ENCODE results near the gene CACNA1D. TPM values are rescaled to one million over a fixed set of nuclear protein-coding genes. Genes with fewer than 3 reads are reported as not detected.

The CACNA1D gene
- polyA plus RNA-seq, 1 donor (not counting 4 experiments of a cell fraction or from before 2014, with no cell fraction given): 0.20 TPM

- no peak for FAIRE-seq
- dilution Hi-C loops (cut with MboI; ENCODE audit: extremely low pct_ligation_motif_present, low sequenced_read_pairs): no loop called here
- Histone ChIP-seq H4K20me1 (ENCODE audit: control insufficient read depth, extremely low read depth, insufficient read depth, low read length) (no peaks in the 10 kb centered on the region), H3K4me2 (ENCODE audit: control insufficient read depth, extremely low read depth, insufficient read depth, low read depth, low read length) (no peak overlapping the region), H2AFZ (ENCODE audit: control insufficient read depth, low read length) (no peak overlapping the region), H3K27me3 (ENCODE audit: control insufficient read depth, extremely low read depth, insufficient read depth, low read length) (no peaks in the 10 kb centered on the region), H3K79me2 (ENCODE audit: control insufficient read depth, insufficient read depth, low read length) (no peaks in the 10 kb centered on the region), H3K9me3 (ENCODE audit: control insufficient read depth, low read depth, low read length) (no peaks in the 10 kb centered on the region), H3K4me3 (ENCODE audit: control insufficient read depth in 2 of 3, extremely low read depth in 1 of 3, insufficient read depth in 2 of 3, low read depth in 1 of 3, low read length in 3 of 3) (no peak overlapping the region), H3K36me3 (ENCODE audit: control insufficient read depth in 2 of 2, extremely low read depth in 1 of 2, insufficient read depth in 2 of 2, low read length in 2 of 2) (no peaks in the 10 kb centered on the region), H3K4me1 (ENCODE audit: control insufficient read depth, extremely low read depth, insufficient read depth, low read length) (no peaks in the 10 kb centered on the region), H3K9ac (ENCODE audit: control insufficient read depth, extremely low read depth, insufficient read depth, low read length) (no peak overlapping the region), H3K9me1 (ENCODE audit: control insufficient read depth, extremely low read depth, insufficient read depth, low read length) (no peaks in the 10 kb centered on the region), H3K27ac (ENCODE audit: control insufficient read depth, insufficient read depth, low read length) (no peak overlapping the region)
- no peak for DNase-seq (ENCODE audit: low read depth, low spot score)
- TF ChIP-seq EZH2 (IDR thresholded peaks at IDR 0.05; ENCODE audit: low read length) (no peak), CTCF (optimal IDR thresholded peaks at IDR 0.05 in 1 of 3, IDR thresholded peaks at IDR 0.05 in 1 of 3, conservative IDR thresholded peaks at IDR 0.05 in 1 of 3; ENCODE audit: extremely low read depth in 1 of 3, insufficient read depth in 2 of 3, low read length in 3 of 3) (no peak)
Observed at GRCh38 chr3:53816425-53816824, 322.0 kb downstream of the CACNA1D start.

GRCh38 chr3:53817211-53817610, 322.8 kb downstream of the CACNA1D start:
- Histone ChIP-seq H4K20me1 (ENCODE audit: control insufficient read depth, extremely low read depth, insufficient read depth, low read length) (no peaks in the 10 kb centered on the region), H3K79me2 (ENCODE audit: control insufficient read depth, insufficient read depth, low read length) (no peaks in the 10 kb centered on the region), H3K9ac (ENCODE audit: control insufficient read depth, extremely low read depth, insufficient read depth, low read length) (no peak overlapping the region), H3K36me3 (ENCODE audit: control insufficient read depth in 2 of 2, extremely low read depth in 1 of 2, insufficient read depth in 2 of 2, low read length in 2 of 2) (no peaks in the 10 kb centered on the region), H3K4me3 (ENCODE audit: control insufficient read depth in 2 of 3, extremely low read depth in 1 of 3, insufficient read depth in 2 of 3, low read depth in 1 of 3, low read length in 3 of 3) (no peak overlapping the region), H3K9me1 (ENCODE audit: control insufficient read depth, extremely low read depth, insufficient read depth, low read length) (no peaks in the 10 kb centered on the region), H3K27me3 (ENCODE audit: control insufficient read depth, extremely low read depth, insufficient read depth, low read length) (no peaks in the 10 kb centered on the region), H3K4me2 (ENCODE audit: control insufficient read depth, extremely low read depth, insufficient read depth, low read depth, low read length) (no peak overlapping the region), H3K27ac (ENCODE audit: control insufficient read depth, insufficient read depth, low read length) (no peak overlapping the region), H3K9me3 (ENCODE audit: control insufficient read depth, low read depth, low read length) (no peaks in the 10 kb centered on the region), H2AFZ (ENCODE audit: control insufficient read depth, low read length) (no peak overlapping the region), H3K4me1 (ENCODE audit: control insufficient read depth, extremely low read depth, insufficient read depth, low read length) (no peaks in the 10 kb centered on the region)
- dilution Hi-C loops (cut with MboI; ENCODE audit: extremely low pct_ligation_motif_present, low sequenced_read_pairs): no loop called here
- TF ChIP-seq CTCF (optimal IDR thresholded peaks at IDR 0.05 in 1 of 3, IDR thresholded peaks at IDR 0.05 in 1 of 3, conservative IDR thresholded peaks at IDR 0.05 in 1 of 3; ENCODE audit: extremely low read depth in 1 of 3, insufficient read depth in 2 of 3, low read length in 3 of 3): no peak
- TF ChIP-seq EZH2 (IDR thresholded peaks at IDR 0.05; ENCODE audit: low read length): no peak
- DNase-seq (ENCODE audit: low read depth, low spot score): no peak
- no peak for FAIRE-seq
